ENCODE data around the gene CLIC3.
"Not testable (repeated sequence)": the region's sequence is repeated elsewhere in the genome, so short reads cannot be mapped to it uniquely, and the experiment has no call there.

The CLIC3 gene

DNA sequence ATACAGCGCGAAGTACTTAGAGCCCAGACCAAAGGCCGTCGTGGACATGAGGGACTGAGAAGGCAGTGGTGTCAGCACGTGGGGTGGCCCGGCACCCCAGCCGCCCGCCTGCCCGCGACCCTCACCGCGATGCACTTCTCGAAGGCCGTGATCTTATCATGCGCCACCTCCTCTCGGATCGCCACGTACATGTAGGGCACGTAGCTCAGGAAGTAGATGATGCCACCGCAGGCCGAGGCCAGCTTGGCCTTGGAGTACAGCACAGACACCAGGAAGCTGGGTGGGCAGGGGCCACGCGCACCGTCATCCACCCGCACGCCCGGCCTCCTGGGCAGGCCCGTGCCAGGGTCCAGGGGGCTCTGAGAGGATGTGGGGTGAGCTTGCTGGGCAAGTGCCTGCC, 20.7 kb upstream of the CLIC3 start:
- DNase-seq (ENCODE audit: low read depth) = no peak

- no peak for DNase-seq (ENCODE audit: low read depth)
Measured at GRCh38 chr9:137016436-137016835, 20.1 kb upstream of the CLIC3 start.

- no peak for DNase-seq (ENCODE audit: low read depth)
Measured at GRCh38 chr9:137015976-137016375, 19.6 kb upstream of the CLIC3 start.

DNA sequence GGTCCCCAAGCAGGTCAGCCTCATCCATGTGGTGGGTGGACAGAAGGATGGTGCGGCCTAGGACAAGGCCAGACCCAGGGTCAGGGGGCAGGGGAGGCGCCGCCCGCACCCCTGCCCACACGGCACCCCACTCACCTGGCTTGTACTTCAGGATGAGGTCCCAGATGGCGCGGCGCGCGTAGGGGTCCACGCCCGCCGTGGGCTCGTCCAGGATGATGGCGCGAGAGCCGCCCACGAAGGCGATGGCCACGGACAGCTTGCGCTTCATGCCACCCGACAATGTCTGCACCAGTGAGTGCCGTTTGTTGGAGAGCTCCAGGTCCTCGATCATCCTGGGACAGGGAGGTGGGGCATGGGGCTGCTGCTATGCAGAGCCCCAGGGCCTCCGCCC, 19.2 kb upstream of the CLIC3 start:
- no peak for DNase-seq (ENCODE audit: low read depth)

DNA sequence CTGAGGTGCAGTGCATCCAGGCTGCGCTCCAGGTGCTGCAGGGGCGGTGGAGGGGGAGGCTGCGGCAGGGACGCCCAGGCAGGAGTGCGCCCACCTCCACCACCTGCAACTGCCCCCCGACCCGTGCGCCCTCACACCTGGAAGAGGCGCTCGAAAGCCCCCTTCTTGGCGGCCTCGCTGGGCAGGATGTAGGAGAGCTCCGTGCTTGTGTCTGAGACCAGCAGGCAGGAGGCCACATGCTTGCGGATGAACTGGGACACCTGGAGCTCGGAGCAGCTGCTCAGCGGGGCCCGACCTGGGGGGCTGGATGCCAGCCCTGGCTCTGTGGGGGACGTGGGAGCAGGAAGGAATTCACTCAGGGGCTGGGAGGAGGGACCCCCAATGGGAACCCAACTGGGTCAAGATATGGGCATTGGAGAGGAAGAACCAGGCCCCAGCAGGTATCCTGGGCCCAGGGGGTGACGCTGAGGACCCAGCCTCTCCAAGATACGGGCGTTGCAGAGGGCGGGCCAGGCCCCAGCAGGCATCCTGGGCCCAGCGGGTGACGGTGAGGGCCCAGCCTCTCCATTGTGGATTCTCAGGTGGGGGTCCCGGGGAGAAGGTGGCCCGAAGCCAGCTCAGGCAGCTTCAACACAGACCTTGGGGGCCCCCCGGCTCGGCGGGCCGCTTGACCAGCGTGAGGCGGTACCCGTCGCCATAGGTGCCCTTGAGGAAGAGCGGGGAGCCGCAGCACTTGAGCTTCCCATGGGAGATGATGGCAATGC, 18.6 kb upstream of the CLIC3 start:
- no peak for DNase-seq (ENCODE audit: low read depth)

DNA sequence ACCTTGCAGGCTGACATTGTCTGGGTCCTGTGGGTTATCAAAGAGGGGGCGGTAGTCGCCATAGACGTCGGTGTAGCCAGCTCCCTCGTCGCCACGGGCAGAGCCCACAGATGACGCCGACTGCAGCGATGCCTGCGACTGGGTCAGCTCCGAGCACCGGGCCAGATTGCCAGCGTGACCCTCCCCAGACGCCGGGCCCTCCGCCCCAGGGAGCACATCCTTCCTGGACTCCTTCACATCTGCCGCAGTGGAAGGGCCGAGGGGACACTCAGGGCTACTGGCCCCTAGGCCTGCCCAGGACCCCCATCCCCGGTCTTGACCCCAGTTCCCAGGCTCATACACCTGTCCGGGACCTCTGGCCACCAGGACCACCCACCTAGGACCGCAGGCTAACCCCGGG, 17.8 kb upstream of the CLIC3 start:
- DNase-seq (ENCODE audit: low read depth) = no peak

GRCh38 chr9:137013571-137013940, 17.2 kb upstream of the CLIC3 start:
- DNase-seq (ENCODE audit: low read depth) = no peak

DNA sequence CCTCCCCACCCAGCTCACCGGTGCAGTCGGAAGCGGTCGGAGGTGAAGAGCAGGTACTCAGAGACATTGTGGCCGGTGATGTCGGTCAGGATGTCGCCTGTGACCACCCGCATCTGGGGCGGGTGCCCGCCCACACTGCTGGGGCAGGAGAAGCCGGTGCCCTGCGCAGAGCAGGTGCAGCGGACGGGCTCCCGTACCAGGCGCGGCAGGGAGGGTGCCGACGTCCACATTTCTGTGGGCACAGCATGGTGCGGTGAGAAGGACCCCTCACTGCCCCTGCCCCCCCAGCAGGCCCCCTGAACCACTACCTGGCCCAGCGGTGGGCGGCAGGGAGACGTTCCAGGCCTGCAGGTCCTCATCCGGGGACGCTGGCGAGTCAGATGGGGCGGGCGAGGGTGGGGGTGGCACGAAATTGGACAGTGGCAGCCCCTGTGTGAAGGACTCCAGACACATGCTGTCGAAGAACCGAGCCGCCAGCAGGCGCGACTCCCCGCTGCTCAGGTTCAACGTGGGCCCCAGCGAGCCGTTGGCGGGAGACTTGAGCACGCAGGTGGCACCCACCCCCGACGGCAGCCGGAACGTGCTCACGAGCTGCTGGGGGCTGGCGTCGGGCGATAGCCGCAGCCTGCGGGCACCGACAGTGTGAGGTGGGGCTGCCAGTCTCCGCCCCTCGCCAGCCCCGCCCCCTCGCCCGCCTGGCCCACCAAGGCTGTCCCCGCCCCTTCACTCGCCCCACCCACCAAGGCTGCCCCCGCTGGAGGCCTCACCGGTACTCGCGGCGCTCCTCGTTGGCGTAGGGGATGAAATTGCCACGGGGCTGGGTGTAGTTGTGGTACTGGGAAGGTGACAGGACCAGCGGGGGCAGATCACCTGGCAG, 16.6 kb upstream of the CLIC3 start:
- DNase-seq (ENCODE audit: low read depth) = no peak

- no peak for DNase-seq (ENCODE audit: low read depth)
Measured at GRCh38 chr9:137011907-137012675, 15.7 kb upstream of the CLIC3 start.

- DNase-seq (ENCODE audit: low read depth) = no peak
Measured at GRCh38 chr9:137011156-137011555, 14.8 kb upstream of the CLIC3 start.

GRCh38 chr9:137009938-137010732, 13.8 kb upstream of the CLIC3 start:
- DNase-seq (ENCODE audit: low read depth) = no peak

- no peak for DNase-seq (ENCODE audit: low read depth)
Measured at GRCh38 chr9:137009217-137009616, 12.8 kb upstream of the CLIC3 start.

GRCh38 chr9:137008312-137008711, 11.9 kb upstream of the CLIC3 start:
- DNase-seq (ENCODE audit: low read depth) = no peak

DNA sequence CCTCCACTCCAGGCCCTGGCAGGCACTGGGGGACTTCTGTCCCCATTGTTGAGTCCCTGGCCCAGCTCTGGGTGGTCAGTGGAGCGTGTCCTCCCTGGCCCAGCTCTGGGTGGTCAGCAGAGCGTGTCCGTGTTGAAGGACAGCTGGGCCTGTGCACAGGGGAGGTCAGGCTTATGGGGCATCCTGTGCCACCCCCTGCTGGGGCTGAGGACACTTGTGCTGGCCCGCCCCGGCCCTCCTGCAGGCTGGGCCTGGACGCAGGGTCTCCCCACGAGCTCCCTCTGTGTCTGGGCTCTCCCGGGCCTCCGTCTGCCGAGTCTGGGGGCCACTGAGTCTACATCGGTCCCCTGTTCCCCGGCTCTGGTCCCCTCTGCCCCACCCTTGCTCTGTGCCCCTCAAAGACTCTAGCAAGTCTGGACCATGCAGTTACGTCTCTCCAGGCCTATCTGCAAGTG, 11.5 kb upstream of the CLIC3 start:
- no peak for DNase-seq (ENCODE audit: low read depth)

GRCh38 chr9:137007108-137007815, 10.9 kb upstream of the CLIC3 start:
- no peak for DNase-seq (ENCODE audit: low read depth)

DNA sequence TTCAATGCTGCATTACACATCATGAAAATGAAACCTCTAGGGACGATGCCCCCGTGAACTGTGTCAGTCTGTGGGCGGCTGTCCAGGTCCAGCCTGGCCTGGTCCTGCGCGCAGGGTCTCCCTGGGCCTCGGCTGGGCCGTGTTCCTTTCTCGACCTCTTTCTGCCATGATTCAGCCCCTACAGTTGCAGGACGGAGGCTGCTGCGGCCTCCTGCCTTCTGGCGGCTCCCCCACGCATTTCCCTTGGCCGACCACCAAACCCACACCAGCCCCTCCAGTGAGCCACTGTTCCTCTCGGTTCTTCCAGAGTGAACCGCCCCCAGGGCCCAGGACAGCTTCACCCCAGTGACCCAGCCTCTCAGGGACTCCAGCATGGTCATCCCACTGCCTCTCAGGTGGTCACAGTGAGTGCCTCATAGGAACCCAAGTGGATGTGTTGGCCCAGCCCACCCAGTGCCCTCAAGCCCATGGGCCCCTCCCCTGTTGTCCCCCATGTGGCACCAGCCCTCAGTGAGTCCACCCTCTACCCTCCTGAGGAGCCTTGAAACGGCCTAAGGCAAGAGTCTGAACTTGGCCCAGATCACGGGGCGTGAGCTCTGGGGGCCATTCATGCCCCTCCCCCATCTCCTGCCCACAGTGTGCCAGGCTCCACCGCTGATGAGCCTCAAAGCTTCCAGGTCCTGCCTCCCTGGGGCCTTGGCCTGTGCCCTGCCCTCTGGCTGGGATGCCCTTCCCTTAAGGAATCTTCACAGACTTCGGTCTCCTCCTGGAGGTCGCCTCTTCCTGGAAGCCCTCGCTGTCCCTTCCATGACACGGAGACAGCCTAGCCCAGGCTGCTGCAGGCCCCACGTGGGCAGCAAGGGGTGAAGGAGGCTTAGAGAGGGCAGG, 10.0 kb upstream of the CLIC3 start:
- DNase-seq (ENCODE audit: low read depth) = no peak

- not testable (repeated sequence) for DNase-seq (ENCODE audit: low read depth)
Measured at GRCh38 chr9:137004285-137004684, 7.9 kb upstream of the CLIC3 start.

DNA sequence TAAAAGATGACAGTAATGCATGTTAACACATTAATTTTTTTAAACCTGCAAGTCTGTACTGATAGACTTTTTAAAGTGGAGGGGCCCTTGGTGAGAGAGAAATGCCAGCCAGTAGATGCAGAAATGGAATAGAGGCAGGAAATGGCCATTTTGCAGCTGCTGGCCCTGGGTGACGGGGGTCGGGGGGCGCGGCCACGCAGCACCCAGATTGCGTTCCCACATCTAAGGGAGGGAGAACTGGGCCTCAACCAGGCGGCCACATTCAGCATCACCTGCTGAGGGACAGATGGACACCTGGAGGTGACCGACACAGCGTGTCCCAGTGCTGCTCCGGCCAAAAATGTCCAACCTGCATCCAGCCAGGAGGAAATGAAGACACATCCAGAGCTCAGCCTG, 6.3 kb upstream of the CLIC3 start:
- DNase-seq (ENCODE audit: low read depth) = no peak

DNA sequence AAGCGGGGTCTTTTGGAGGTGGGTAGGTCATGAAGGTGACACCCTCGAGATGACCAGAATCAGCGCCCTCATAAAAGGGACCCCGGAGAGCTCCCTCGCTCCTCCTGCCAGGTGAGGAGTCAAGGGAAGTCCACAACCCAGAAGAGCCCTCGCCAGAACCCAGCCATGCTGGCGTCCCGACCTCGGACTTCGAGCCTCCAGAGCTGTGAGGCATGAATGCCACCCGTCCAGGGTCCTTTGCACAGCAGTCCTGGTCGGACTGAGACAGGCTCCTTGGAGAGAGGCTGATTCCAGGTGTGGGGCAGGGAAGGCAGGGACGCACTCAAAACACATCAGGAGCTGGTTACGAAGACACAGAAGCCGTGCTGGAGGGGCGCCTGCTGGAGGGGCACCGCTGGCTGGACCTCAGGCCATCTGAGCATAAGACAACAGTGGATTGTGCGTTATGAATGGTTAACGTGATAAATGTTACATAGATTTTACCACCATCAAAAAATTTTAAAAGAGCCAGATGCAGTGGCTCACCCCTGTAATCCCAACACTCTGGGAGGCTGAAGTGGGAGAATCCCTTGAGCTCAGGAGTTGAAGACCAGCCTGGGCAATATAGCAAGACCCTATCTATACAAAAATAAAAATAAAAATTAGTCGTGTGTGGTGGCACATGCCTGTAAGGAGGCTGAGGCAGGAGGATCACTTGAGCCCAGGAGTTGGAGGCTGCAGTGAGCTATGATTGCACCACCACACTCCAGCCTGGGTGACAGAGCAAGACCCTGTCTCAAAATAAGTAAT, 5.7 kb upstream of the CLIC3 start:
- DNase-seq (ENCODE audit: low read depth) = no peak
